MM.1S (cell line): ENCODE measurements around the gene PLCG2.

Experiments
- EZH2 ChIP-seq: fragments of 300-600 bp; sonication (generic); optimal IDR thresholded peaks from 2 replicates; pipeline ENCODE3; 2017; ENCODE audit warnings: low read depth, mild to moderate bottlenecking, antibody characterized with exemption, low read length, mixed read lengths
- TF ChIP-seq, protein P1 (sequence below): fragments of 300-600 bp; sonication (generic); IDR thresholded peaks from 2 replicates; pipeline ENCODE4 v1.5.1; 2016; ENCODE audit warnings: antibody characterized with exemption, low read length, mixed read lengths

DNA sequence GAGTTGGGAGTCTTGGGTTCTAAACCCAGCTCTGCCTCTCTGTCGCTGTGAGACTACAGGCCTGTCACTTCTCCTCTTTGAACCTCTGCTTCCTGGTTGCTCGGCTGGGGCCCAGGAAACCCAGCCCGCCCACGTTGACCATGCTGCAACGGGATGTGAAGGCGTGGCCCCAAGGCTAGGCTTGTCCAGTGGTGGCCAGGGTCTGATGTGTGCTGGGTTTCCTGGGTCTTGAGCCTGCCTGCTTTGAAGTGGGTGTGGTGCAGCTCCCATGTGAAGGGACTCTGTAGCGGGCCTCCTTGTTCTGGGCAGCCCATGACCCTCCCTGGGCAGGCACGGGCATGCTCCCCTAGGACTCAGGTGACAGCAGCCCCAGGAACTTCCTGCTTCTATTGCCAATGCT lies 149.9 kb downstream of the PLCG2 start:
- TF ChIP-seq, protein P1, sequence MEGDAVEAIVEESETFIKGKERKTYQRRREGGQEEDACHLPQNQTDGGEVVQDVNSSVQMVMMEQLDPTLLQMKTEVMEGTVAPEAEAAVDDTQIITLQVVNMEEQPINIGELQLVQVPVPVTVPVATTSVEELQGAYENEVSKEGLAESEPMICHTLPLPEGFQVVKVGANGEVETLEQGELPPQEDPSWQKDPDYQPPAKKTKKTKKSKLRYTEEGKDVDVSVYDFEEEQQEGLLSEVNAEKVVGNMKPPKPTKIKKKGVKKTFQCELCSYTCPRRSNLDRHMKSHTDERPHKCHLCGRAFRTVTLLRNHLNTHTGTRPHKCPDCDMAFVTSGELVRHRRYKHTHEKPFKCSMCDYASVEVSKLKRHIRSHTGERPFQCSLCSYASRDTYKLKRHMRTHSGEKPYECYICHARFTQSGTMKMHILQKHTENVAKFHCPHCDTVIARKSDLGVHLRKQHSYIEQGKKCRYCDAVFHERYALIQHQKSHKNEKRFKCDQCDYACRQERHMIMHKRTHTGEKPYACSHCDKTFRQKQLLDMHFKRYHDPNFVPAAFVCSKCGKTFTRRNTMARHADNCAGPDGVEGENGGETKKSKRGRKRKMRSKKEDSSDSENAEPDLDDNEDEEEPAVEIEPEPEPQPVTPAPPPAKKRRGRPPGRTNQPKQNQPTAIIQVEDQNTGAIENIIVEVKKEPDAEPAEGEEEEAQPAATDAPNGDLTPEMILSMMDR = no peak
- TF ChIP-seq EZH2 = no peak
